CD4-positive, CD25-positive, alpha-beta regulatory T cell (primary cell): ENCODE data around the gene ARHGAP6. TPM values are rescaled to one million over a fixed set of nuclear protein-coding genes. Genes with fewer than 3 reads are reported as not detected.

Source experiments
- ATAC-seq, 2 donors: fragments of 150-1000 bp; cut with Tn5 transposase; one replicate each; pipeline ENCODE4 v1.10.0; 2021; ENCODE audit warnings: low read depth in 2 of 2, moderate number of reproducible peaks in 2 of 2, moderate library complexity in 1 of 2
- DNase-seq, 3 donors: peaks; one replicate each; pipeline versions ENCODE4 v3.0.0 to v3.0.0-alpha.2; 2012 to 2022; ENCODE audit warnings: mixed read lengths in 1 of 3
- H3K27ac ChIP-seq: one replicate; pipeline ENCODE4 v1.7.0; 2013; ENCODE audit warnings: mild to moderate bottlenecking, low read length; ENCODE audit not compliant: insufficient read depth, poor library complexity, severe bottlenecking
- H3K27me3 ChIP-seq: one replicate; pipeline ENCODE4 v1.7.0; 2013; ENCODE audit warnings: low read length; ENCODE audit not compliant: control insufficient read depth, insufficient read depth
- H3K36me3 ChIP-seq: one replicate; pipeline ENCODE4 v1.7.0; 2013; ENCODE audit warnings: mild to moderate bottlenecking, low read length, moderate library complexity; ENCODE audit not compliant: control insufficient read depth, insufficient read depth
- H3K4me1 ChIP-seq: 2 replicates; pipeline ENCODE4 v1.7.0; 2013; ENCODE audit warnings: mild to moderate bottlenecking, low read length; ENCODE audit not compliant: insufficient read depth, control insufficient read depth, poor library complexity, severe bottlenecking
- H3K4me3 ChIP-seq: one replicate; pipeline ENCODE4 v1.7.0; 2013; ENCODE audit warnings: low read depth, mild to moderate bottlenecking, low read length, moderate library complexity
- H3K9me3 ChIP-seq, 2 experiments: 1 replicate in 1 of 2; 2 replicates in 1 of 2; pipeline ENCODE4 v1.7.0; 2013; ENCODE audit warnings: low read length in 2 of 2, mild to moderate bottlenecking in 1 of 2, moderate library complexity in 1 of 2; ENCODE audit not compliant: control insufficient read depth in 2 of 2
- H3K27ac Mint-ChIP-seq, 3 donors: one replicate each; pipeline ENCODE4 v1.8.0; 2020 to 2022; ENCODE audit warnings: mild to moderate bottlenecking in 3 of 3, mixed read lengths in 3 of 3, moderate library complexity in 2 of 3
- H3K27me3 Mint-ChIP-seq: one replicate; pipeline ENCODE4 v1.8.0; 2022; ENCODE audit warnings: mild to moderate bottlenecking, mixed read lengths
- H3K36me3 Mint-ChIP-seq: one replicate; pipeline ENCODE4 v1.8.0; 2020; ENCODE audit warnings: mixed read lengths
- H3K4me1 Mint-ChIP-seq, 4 donors: one replicate each; pipeline ENCODE4 v1.8.0; 2020 to 2022; ENCODE audit warnings: mixed read lengths in 4 of 4, mild to moderate bottlenecking in 1 of 4
- H3K4me3 Mint-ChIP-seq, 4 donors: one replicate each; pipeline ENCODE4 v1.8.0; 2020 to 2022; ENCODE audit warnings: mild to moderate bottlenecking in 4 of 4, mixed read lengths in 4 of 4, moderate library complexity in 3 of 4
- H3K9me3 Mint-ChIP-seq, 7 donors: one replicate each; pipeline ENCODE4 v1.8.0; 2020 to 2022; ENCODE audit warnings: mixed read lengths in 7 of 7, mild to moderate bottlenecking in 3 of 7, moderate library complexity in 2 of 7
- polyA plus RNA-seq, 4 donors: library from polyadenylated mRNA; unstranded; fragments of 300-500 nt; fragmentation: Illumina TruSeq; gene quantifications; one replicate each; pipeline ENCODE4 v1.2.3, GENCODE V29; 2021
- total RNA-seq: library from RNA; stranded (reverse); gene quantifications from one replicate; pipeline ENCODE4 v1.2.3, GENCODE V29; 2022

The ARHGAP6 gene
- total and polyA plus RNA-seq, 5 donors from 2014 or later: 1.8 TPM; not detected in 4

DNA sequence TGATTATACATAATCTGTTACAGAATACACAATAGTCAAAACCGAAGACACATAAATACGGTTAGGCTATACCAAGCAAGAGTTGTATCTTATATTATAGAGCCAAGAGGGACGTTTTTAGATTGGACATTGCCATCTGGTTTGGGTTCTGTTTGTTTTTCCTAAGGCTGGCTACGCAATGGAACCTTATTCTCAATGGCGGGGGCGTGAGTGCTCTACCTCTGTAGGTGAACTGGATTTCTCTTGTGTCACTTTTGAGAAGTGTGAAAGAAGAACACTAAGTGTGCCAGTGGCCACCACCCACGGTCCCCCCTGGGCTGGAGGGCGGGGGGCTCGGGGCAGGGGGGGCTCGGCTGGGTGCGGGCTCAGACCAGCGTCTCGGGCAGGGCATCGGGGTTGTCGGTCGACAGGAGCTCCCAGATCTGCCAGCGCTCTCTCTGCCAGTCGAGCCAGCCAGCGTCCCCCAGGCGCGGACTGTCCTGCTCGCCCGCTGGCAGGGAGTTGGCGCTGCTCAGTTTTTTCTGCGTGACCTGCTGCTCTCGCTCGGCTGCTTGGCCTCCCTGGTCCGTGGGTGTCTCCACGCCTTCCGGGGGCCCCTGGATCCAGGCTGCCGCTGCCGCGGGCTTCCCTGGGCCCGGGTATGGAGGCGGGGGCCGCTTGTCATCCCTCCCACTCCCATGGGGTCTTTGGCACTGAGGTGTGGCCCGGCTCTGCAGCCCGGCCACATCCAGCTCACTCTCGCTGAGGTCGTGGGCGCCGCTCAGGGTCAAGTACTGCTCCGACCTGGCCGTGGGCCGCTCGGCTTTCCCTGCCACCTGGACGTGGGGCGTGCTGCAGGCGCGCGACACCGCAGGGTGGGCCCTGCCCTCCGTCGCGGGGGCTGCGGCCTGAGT is 527.0 kb downstream of the ARHGAP6 start:
- no peaks in the 10 kb centered on the region for H3K36me3 ChIP-seq
- no peak for DNase-seq

DNA sequence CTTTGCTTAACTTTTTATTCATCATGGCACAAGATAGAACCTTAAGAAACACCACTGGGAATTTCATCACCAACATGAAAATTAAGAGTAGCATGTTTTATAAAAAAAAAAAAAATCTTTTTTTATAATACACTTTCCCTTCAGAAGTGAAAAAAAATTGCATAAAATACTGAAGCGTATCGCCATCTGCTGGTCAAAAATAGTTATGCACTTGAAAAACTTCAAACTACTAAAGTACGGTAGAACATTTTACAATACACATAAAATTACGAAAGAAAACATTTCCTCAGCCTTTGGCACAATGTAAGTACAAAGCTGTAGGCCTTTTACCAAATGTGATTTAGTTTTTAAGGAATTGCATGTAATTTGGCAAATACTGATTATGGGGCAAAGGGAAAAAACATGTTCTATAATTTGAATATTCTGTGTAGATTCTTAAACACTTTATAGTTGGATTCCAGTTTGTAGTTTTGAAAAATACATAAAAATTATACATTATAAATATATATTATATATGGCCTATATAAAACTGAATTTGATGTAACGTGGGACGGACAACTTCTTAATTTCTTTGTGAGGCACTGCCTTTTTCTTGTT is 528.1 kb downstream of the ARHGAP6 start:
- Mint-ChIP-seq H3K9me3 (peaks cover 0 to 2% (median 0%) of the 10 kb centered on the region in 7 donors), H3K27ac (no peak overlapping the region), H3K27me3 (peaks cover 10% of the 10 kb centered on the region), H3K36me3 (no peaks in the 10 kb centered on the region), H3K4me1 (peaks cover 0 to 2% (median 0%) of the 10 kb centered on the region in 4 donors), H3K4me3 (no peak overlapping the region)
- H3K36me3 ChIP-seq: no peaks in the 10 kb centered on the region
- no peak overlapping the region for H3K4me3 ChIP-seq
- no peaks in the 10 kb centered on the region for H3K27me3 ChIP-seq
- no peaks in the 10 kb centered on the region for H3K9me3 ChIP-seq
- ATAC-seq (no peak), DNase-seq (peak in 2 of 3 donors; percentile 31 to 61)
- H3K27ac ChIP-seq: no peak overlapping the region
- no peaks in the 10 kb centered on the region for H3K4me1 ChIP-seq

More for the DNA sequence above, 527.0 kb downstream of the ARHGAP6 start:
- H3K4me1 ChIP-seq: no peaks in the 10 kb centered on the region
- no peaks in the 10 kb centered on the region for H3K36me3 Mint-ChIP-seq
- H3K4me3 Mint-ChIP-seq: no peak overlapping the region
- H3K27me3 Mint-ChIP-seq: peaks cover 15% of the 10 kb centered on the region
- no peak overlapping the region for H3K4me3 ChIP-seq
- H3K9me3 ChIP-seq: no peaks in the 10 kb centered on the region
- no peak for ATAC-seq
- H3K27ac ChIP-seq: no peak overlapping the region
- no peak overlapping the region for H3K27ac Mint-ChIP-seq
- no peaks in the 10 kb centered on the region for H3K27me3 ChIP-seq
- H3K4me1 Mint-ChIP-seq: peaks cover 0 to 2% (median 0%) of the 10 kb centered on the region in 4 donors
- peaks cover 0 to 2% (median 0%) of the 10 kb centered on the region in 7 donors for H3K9me3 Mint-ChIP-seq

DNA sequence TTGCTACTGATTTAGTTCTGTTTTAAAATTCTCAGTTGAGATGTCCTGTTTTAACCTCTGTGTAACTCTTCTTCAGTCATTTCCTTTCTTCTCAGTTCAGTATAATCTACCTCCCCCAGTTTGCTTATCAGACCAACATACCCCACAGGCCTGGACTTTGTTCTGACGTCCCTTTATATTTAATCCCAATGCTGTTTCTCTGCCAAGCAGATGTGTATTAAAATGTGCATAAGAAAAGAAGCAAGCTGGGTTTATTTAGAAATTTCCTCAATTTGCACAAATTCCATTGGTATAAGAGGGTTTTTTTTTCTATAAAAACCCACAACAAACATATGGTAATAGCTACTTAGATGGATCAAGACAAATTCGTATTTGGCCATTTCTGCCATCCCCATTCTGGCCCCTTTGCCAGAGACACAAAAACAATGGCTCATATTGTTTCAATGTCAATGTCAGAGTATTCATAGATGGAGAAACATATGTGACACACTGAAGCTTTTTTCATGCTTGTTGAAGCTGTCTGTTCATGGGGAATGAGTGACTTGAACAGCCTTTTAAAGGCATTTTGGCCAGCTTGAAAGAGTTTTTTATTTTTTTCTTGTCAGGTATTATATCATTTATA is 530.0 kb downstream of the ARHGAP6 start:
- no peaks in the 10 kb centered on the region for H3K36me3 Mint-ChIP-seq
- no peaks in the 10 kb centered on the region for H3K9me3 ChIP-seq
- H3K27ac ChIP-seq: no peak overlapping the region
- H3K4me1 Mint-ChIP-seq: peaks cover 0 to 2% (median 0%) of the 10 kb centered on the region in 4 donors
- H3K4me3 Mint-ChIP-seq: no peak overlapping the region
- H3K27ac Mint-ChIP-seq: no peak overlapping the region
- no peaks in the 10 kb centered on the region for H3K36me3 ChIP-seq
- H3K9me3 Mint-ChIP-seq: peaks cover 0 to 2% (median 0%) of the 10 kb centered on the region in 7 donors
- DNase-seq: no peak
- ATAC-seq: no peak
- no peak overlapping the region for H3K4me3 ChIP-seq
- H3K27me3 ChIP-seq: no peaks in the 10 kb centered on the region
- H3K27me3 Mint-ChIP-seq: peaks cover 10% of the 10 kb centered on the region
- H3K4me1 ChIP-seq: no peaks in the 10 kb centered on the region

DNA sequence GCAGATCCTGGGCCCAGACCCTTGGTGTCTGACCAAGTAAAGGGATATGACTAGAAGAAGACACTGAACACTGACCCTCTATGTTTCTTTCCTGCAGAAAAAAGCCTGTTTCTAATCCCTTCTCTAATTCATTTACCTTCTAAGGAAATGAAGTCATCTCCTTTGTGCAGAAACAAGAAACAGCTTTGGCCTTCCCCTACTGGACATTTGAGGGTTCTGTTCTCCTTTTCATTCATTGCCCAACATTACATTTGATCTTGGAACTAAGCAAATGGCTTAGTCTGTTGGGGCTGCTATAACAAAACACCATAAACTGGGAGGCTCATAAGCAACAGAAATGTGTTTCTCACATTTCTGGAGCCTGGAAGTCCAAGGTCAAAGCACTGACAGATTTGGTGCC is 534.6 kb downstream of the ARHGAP6 start:
- Mint-ChIP-seq H3K4me1 (no peaks in the 10 kb centered on the region), H3K27me3 (peaks cover 1% of the 10 kb centered on the region), H3K27ac (no peak overlapping the region), H3K4me3 (no peak overlapping the region), H3K36me3 (no peaks in the 10 kb centered on the region), H3K9me3 (no peaks in the 10 kb centered on the region)
- Histone ChIP-seq H3K4me1 (no peaks in the 10 kb centered on the region), H3K9me3 (no peaks in the 10 kb centered on the region), H3K36me3 (no peaks in the 10 kb centered on the region), H3K27me3 (no peaks in the 10 kb centered on the region), H3K27ac (no peak overlapping the region), H3K4me3 (no peak overlapping the region)
- ATAC-seq (no peak), DNase-seq (no peak)

DNA sequence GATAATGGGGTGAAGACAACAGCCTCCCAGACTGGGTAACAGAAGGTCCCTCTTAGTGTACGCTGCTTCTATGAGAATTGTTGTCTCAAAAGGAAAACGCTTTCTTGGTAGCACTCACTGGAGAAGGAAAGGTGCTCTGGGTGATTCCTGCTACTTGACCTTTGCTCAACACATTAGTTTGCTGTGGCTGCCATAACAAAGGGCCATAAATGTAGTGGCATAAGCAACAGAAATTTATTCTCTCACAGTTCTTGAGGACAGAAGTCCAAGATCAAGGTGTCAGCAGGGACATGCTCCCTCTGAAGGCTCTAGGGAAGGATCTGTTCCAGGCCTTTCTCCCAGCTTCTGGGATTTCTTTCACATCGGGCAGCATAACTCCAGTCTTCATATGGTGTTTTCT is 535.6 kb downstream of the ARHGAP6 start:
- Histone ChIP-seq H3K27me3 (no peaks in the 10 kb centered on the region), H3K4me1 (no peaks in the 10 kb centered on the region), H3K4me3 (no peak overlapping the region), H3K9me3 (no peaks in the 10 kb centered on the region), H3K36me3 (no peaks in the 10 kb centered on the region), H3K27ac (no peak overlapping the region)
- H3K9me3 Mint-ChIP-seq: no peaks in the 10 kb centered on the region
- no peak for DNase-seq
- H3K4me1 Mint-ChIP-seq: no peaks in the 10 kb centered on the region
- ATAC-seq: no peak
- H3K36me3 Mint-ChIP-seq: no peaks in the 10 kb centered on the region
- H3K27me3 Mint-ChIP-seq: no peaks in the 10 kb centered on the region
- H3K4me3 Mint-ChIP-seq: no peak overlapping the region
- H3K27ac Mint-ChIP-seq: no peak overlapping the region

DNA sequence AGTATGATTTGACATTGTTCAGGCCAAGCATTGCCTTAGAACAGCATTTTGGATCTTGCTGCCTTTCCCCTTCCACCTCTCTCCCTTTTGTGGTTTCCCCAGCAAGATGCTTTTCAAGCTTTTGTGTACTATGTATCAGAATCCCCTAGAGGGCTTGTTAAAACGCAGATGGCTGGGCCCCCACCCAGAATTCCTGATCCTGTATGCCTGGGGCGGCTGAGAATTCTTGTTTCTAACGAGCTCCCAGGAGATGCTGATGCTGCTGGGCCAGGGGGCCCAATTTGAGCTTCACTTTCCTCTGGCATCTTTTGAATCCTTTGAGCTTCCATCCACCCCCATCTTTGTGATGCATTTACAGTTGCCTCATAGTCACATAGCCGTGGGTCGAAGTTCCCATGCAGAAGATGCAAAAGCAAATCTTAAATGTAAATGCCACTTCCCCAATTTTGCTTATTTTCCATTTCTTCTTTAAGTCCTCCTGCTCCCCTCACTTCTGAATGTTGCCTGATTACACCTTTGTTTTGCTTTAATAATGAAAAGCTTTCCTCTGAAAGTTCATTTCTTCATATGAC is 536.1 kb downstream of the ARHGAP6 start:
- no peaks in the 10 kb centered on the region for H3K27me3 Mint-ChIP-seq
- ATAC-seq: no peak
- H3K36me3 Mint-ChIP-seq: no peaks in the 10 kb centered on the region

DNA sequence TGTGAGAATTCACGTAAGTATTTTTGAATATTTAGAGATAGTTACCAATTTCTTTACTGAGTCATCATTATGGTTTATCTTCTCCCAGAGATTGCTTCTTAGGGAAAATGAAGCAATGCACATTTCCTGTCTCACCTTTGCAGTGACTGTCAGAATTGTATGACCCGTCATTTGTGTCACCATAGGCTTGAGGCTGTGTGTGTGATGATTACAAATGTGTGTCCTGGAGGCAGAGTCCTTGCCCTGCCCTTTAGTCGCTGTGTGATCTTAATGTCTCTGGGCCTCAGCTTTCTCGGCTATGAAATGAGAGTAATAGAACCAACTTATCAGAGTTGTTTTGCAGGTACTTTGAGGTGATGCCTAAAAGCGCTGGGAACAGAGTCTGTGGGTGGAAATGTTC is 540.7 kb downstream of the ARHGAP6 start:
- Histone ChIP-seq H3K4me1 (no peaks in the 10 kb centered on the region), H3K27ac (no peak overlapping the region), H3K9me3 (no peaks in the 10 kb centered on the region), H3K4me3 (no peak overlapping the region), H3K27me3 (no peaks in the 10 kb centered on the region), H3K36me3 (peaks cover 28% of the 10 kb centered on the region)
- Mint-ChIP-seq H3K4me1 (peaks cover 0 to 3% (median 0%) of the 10 kb centered on the region in 4 donors), H3K27me3 (no peaks in the 10 kb centered on the region), H3K4me3 (no peak overlapping the region), H3K9me3 (no peaks in the 10 kb centered on the region), H3K36me3 (peaks cover 18% of the 10 kb centered on the region), H3K27ac (no peak overlapping the region)
- no peak for DNase-seq
- ATAC-seq: no peak

More for the DNA sequence above, 536.1 kb downstream of the ARHGAP6 start:
- H3K27ac ChIP-seq: no peak overlapping the region
- Mint-ChIP-seq H3K4me3 (no peak overlapping the region), H3K4me1 (no peaks in the 10 kb centered on the region), H3K27ac (no peak overlapping the region), H3K9me3 (no peaks in the 10 kb centered on the region)
- no peaks in the 10 kb centered on the region for H3K27me3 ChIP-seq
- no peaks in the 10 kb centered on the region for H3K9me3 ChIP-seq
- no peaks in the 10 kb centered on the region for H3K36me3 ChIP-seq
- no peak overlapping the region for H3K4me3 ChIP-seq
- no peak for DNase-seq
- H3K4me1 ChIP-seq: no peaks in the 10 kb centered on the region
